HepG2 (cell line): ENCODE measurements around the gene CGNL1. TPM values are rescaled to one million over a fixed set of nuclear protein-coding genes. Genes with fewer than 3 reads are reported as not detected.

Source experiments
- ESRRA ChIP-seq: sonication (generic); formaldehyde crosslinking; IDR thresholded peaks from 2 replicates; pipeline ENCODE4 v1.5.1; 2020; ENCODE audit warnings: mild to moderate bottlenecking, low read depth, missing genetic modification reagents
- GFI1 ChIP-seq: sonication (generic); formaldehyde crosslinking; IDR thresholded peaks from 2 replicates; pipeline ENCODE4 v1.5.0; 2020; ENCODE audit warnings: missing genetic modification reagents, mild to moderate bottlenecking, borderline replicate concordance
- GRHL1 ChIP-seq: sonication (generic); formaldehyde crosslinking; conservative IDR thresholded peaks from 2 replicates; pipeline ENCODE4 v1.8.0; 2022; ENCODE audit warnings: missing genetic modification reagents
- HOXA9 ChIP-seq: sonication (generic); formaldehyde crosslinking; IDR thresholded peaks from 2 replicates; pipeline ENCODE4 v1.8.1; 2022; ENCODE audit warnings: missing genetic modification reagents, mild to moderate bottlenecking, moderate library complexity, borderline replicate concordance
- KLF12 ChIP-seq: sonication (generic); formaldehyde crosslinking; IDR thresholded peaks from 2 replicates; pipeline ENCODE4 v1.4.0; 2020; ENCODE audit warnings: missing genetic modification reagents, borderline replicate concordance
- NFKBIZ ChIP-seq: IDR thresholded peaks from 2 replicates; pipeline ENCODE4 v1.6.1; 2018; ENCODE audit warnings: missing genetic modification reagents, missing compliant biosample characterization
- PBX3 ChIP-seq: sonication (generic); formaldehyde crosslinking; IDR thresholded peaks from 2 replicates; pipeline ENCODE4 v1.8.1; 2023; ENCODE audit warnings: missing genetic modification reagents, inconsistent platforms, borderline replicate concordance
- PRMT3 ChIP-seq: sonication (generic); formaldehyde crosslinking; IDR thresholded peaks from 2 replicates; pipeline ENCODE4 v1.8.1; 2022; ENCODE audit warnings: low read depth, mild to moderate bottlenecking, moderate library complexity, missing genetic modification reagents, borderline replicate concordance
- SOX5 ChIP-seq: IDR thresholded peaks from 2 replicates; pipeline ENCODE4 v1.6.1; 2016; ENCODE audit warnings: borderline replicate concordance
- SRSF4 ChIP-seq: fragments of 200-400 bp; formaldehyde crosslinking; IDR thresholded peaks from one replicate; pipeline ENCODE4 v1.6.1; 2018; ENCODE audit warnings: mild to moderate bottlenecking, low read depth, low read length, moderate library complexity; ENCODE audit not compliant: poor library complexity, severe bottlenecking
- TBP ChIP-seq: sonication (generic); formaldehyde crosslinking; IDR thresholded peaks from 2 replicates; pipeline ENCODE4 v1.5.0; 2020; ENCODE audit warnings: missing genetic modification reagents
- XBP1 ChIP-seq: sonication (generic); formaldehyde crosslinking; IDR thresholded peaks from 2 replicates; pipeline ENCODE4 v1.5.0; 2020; ENCODE audit warnings: missing genetic modification reagents
- ZBTB3 ChIP-seq: sonication (generic); formaldehyde crosslinking; IDR thresholded peaks from 2 replicates; pipeline ENCODE4 v1.4.0; 2020; ENCODE audit warnings: low read depth, mild to moderate bottlenecking, moderate library complexity, missing genetic modification reagents, borderline replicate concordance
- ZIK1 ChIP-seq: sonication (generic); formaldehyde crosslinking; IDR thresholded peaks from 2 replicates; pipeline ENCODE4 v1.5.0; 2020; ENCODE audit warnings: mild to moderate bottlenecking, low read depth, missing genetic modification reagents, borderline replicate concordance
- ZNF264 ChIP-seq: sonication (generic); formaldehyde crosslinking; IDR thresholded peaks from 2 replicates; pipeline ENCODE4 v1.4.0; 2020; ENCODE audit warnings: missing genetic modification reagents
- ZNF546 ChIP-seq: sonication (generic); formaldehyde crosslinking; conservative IDR thresholded peaks from 2 replicates; pipeline ENCODE4 v1.8.1; 2023; ENCODE audit warnings: mild to moderate bottlenecking, missing genetic modification reagents
- polyA plus RNA-seq, 8 experiments: library from polyadenylated mRNA; depleted of rRNA in 3 of 8; stranded (reverse) in 7 of 8; unstranded in 1 of 8; fragments of >200 nt; fragmentation: Illumina TruSeq in 4 of 8; extraction: Trizol in 4 of 8; gene quantifications; 2 replicates each; pipeline versions ENCODE4 v1.2.1 to v1.2.3, GENCODE V29; 2011 to 2016; ENCODE audit warnings: low read depth in 4 of 8, missing spikeins in 1 of 8, mixed read lengths in 1 of 8; ENCODE audit not compliant: insufficient read depth in 1 of 8
- total RNA-seq, 5 experiments: library from RNA; depleted of rRNA; stranded (reverse); fragments of >200 nt; fragmentation: Illumina TruSeq; extraction: Trizol; gene quantifications; 2 replicates each; pipeline ENCODE4 v1.2.3, GENCODE V29; 2016; ENCODE audit warnings: low read depth in 1 of 5
- TF ChIP-seq, protein P1 (sequence below): sonication (generic); formaldehyde crosslinking; IDR thresholded peaks from 2 replicates; pipeline ENCODE4 v1.4.0; 2020; ENCODE audit warnings: missing genetic modification reagents; ENCODE audit errors: not compliant biosample characterization
- TF ChIP-seq, protein P2 (sequence below): sonication (generic); formaldehyde crosslinking; IDR thresholded peaks from 2 replicates; pipeline ENCODE4 v1.4.0; 2020; ENCODE audit warnings: missing genetic modification reagents
- TF ChIP-seq, protein P3 (sequence below): sonication (generic); formaldehyde crosslinking; IDR thresholded peaks from 2 replicates; pipeline ENCODE4 v1.4.0; 2020; ENCODE audit warnings: missing genetic modification reagents

The CGNL1 gene
- total and polyA plus RNA-seq, 2 of the 13 experiments (the other 11 are each of a cell fraction or from before 2014, with no cell fraction given): 5.6 to 15.6 TPM

GRCh38 chr15:57477736-57478522, 101.6 kb downstream of the CGNL1 start (continued):
- TF ChIP-seq PRMT3 (CRISPR knock-in tag): no peak; the same call in 1 of the 2 replicates
- no peak for TF ChIP-seq TBP (CRISPR knock-in tag)
- peak; percentile 95 for TF ChIP-seq ESRRA (CRISPR knock-in tag)
- TF ChIP-seq ZIK1 (CRISPR knock-in tag): peak; percentile 87; the same call in 1 of the 2 replicates
- peak; percentile 47; the same call in 1 of the 2 replicates for TF ChIP-seq ZNF264 (CRISPR knock-in tag)
- TF ChIP-seq NFKBIZ (CRISPR knock-in tag): peak; percentile 66; the same call in 1 of the 2 replicates
- TF ChIP-seq XBP1 (CRISPR knock-in tag): no peak
- TF ChIP-seq GFI1 (CRISPR knock-in tag): peak; percentile 63
- TF ChIP-seq, protein P1, sequence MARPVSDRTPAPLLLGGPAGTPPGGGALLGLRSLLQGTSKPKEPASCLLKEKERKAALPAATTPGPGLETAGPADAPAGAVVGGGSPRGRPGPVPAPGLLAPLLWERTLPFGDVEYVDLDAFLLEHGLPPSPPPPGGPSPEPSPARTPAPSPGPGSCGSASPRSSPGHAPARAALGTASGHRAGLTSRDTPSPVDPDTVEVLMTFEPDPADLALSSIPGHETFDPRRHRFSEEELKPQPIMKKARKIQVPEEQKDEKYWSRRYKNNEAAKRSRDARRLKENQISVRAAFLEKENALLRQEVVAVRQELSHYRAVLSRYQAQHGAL (CRISPR knock-in tag): no peak
- TF ChIP-seq SRSF4: no peak
- TF ChIP-seq KLF12 (CRISPR knock-in tag): no peak; the same call in 1 of the 2 replicates
- TF ChIP-seq HOXA9 (CRISPR knock-in tag): peak; percentile 86; the same call in 1 of the 2 replicates
- TF ChIP-seq, protein P2, sequence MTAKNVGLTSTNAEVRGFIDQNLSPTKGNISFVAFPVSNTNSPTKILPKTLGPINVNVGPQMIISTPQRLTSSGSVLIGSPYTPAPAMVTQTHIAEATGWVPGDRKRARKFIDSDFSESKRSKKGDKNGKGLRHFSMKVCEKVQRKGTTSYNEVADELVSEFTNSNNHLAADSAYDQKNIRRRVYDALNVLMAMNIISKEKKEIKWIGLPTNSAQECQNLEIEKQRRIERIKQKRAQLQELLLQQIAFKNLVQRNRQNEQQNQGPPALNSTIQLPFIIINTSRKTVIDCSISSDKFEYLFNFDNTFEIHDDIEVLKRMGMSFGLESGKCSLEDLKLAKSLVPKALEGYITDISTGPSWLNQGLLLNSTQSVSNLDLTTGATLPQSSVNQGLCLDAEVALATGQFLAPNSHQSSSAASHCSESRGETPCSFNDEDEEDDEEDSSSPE (CRISPR knock-in tag): peak; percentile 73
- TF ChIP-seq ZNF546: peak; percentile 84; the same call in 1 of the 2 replicates
- peak; percentile 90 for TF ChIP-seq SOX5 (CRISPR knock-in tag)
- no peak; the same call in 1 of the 2 replicates for TF ChIP-seq GRHL1 (CRISPR knock-in tag)
- TF ChIP-seq, protein P3, sequence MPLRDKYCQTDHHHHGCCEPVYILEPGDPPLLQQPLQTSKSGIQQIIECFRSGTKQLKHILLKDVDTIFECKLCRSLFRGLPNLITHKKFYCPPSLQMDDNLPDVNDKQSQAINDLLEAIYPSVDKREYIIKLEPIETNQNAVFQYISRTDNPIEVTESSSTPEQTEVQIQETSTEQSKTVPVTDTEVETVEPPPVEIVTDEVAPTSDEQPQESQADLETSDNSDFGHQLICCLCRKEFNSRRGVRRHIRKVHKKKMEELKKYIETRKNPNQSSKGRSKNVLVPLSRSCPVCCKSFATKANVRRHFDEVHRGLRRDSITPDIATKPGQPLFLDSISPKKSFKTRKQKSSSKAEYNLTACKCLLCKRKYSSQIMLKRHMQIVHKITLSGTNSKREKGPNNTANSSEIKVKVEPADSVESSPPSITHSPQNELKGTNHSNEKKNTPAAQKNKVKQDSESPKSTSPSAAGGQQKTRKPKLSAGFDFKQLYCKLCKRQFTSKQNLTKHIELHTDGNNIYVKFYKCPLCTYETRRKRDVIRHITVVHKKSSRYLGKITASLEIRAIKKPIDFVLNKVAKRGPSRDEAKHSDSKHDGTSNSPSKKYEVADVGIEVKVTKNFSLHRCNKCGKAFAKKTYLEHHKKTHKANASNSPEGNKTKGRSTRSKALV (CRISPR knock-in tag): peak; percentile 48; the same call in 1 of the 2 replicates
- TF ChIP-seq PBX3 (CRISPR knock-in tag): 0 out of 2 replicates have a peak, but pooled peaks have one; percentile 15
- TF ChIP-seq ZBTB3 (CRISPR knock-in tag): peak; percentile 67; the same call in 1 of the 2 replicates
